Endothelial cell (in vitro differentiated cells): Measurements from ENCODE around the gene PLPPR1. TPM values are rescaled to one million over a fixed set of nuclear protein-coding genes. Genes with fewer than 3 reads are reported as not detected.
"Not testable (repeated sequence)": the region's sequence is repeated elsewhere in the genome, so short reads cannot be mapped to it uniquely, and the experiment has no call there.

ENCODE experiments used
- DNase-seq: peaks from one replicate; pipeline ENCODE4 v3.0.0; 2021; ENCODE audit warnings: low spot score
- H3K27ac Mint-ChIP-seq: one replicate; pipeline ENCODE4 v1.8.0; 2021; ENCODE audit warnings: mixed read lengths, inconsistent platforms; ENCODE audit not compliant: unreplicated experiment
- H3K27me3 Mint-ChIP-seq: one replicate; pipeline ENCODE4 v1.8.0; 2021; ENCODE audit warnings: mild to moderate bottlenecking, moderate library complexity, mixed read lengths, inconsistent platforms; ENCODE audit not compliant: unreplicated experiment
- H3K36me3 Mint-ChIP-seq: one replicate; pipeline ENCODE4 v1.8.0; 2021; ENCODE audit warnings: mild to moderate bottlenecking, low read depth, mixed read lengths, inconsistent platforms; ENCODE audit not compliant: unreplicated experiment
- H3K4me1 Mint-ChIP-seq: one replicate; pipeline ENCODE4 v1.8.0; 2021; ENCODE audit warnings: mild to moderate bottlenecking, mixed read lengths, inconsistent platforms; ENCODE audit not compliant: unreplicated experiment
- H3K4me3 Mint-ChIP-seq: one replicate; pipeline ENCODE4 v1.8.0; 2021; ENCODE audit warnings: mild to moderate bottlenecking, mixed read lengths, inconsistent platforms; ENCODE audit not compliant: unreplicated experiment
- H3K9me3 Mint-ChIP-seq: one replicate; pipeline ENCODE4 v1.8.0; 2021; ENCODE audit warnings: mixed read lengths, inconsistent platforms; ENCODE audit not compliant: unreplicated experiment
- CTCF ChIP-seq: fragments of 200-600 bp; sonication (generic); IDR thresholded peaks from one replicate; pipeline ENCODE4 v1.5.0; 2021; ENCODE audit warnings: antibody characterized with exemption; ENCODE audit not compliant: unreplicated experiment
- total RNA-seq: library from RNA; stranded (reverse); fragmentation: NEBNext Ultra II Directional; extraction: Animal tissue kit (Norgen Biotek cat#: 25700); gene quantifications from one replicate; pipeline ENCODE4 v1.2.1, GENCODE V29; 2021; ENCODE audit not compliant: unreplicated experiment

PLPPR1 gene
- total RNA-seq, 1 donor from 2014 or later: 0.15 TPM

- no peak for TF ChIP-seq CTCF
- Mint-ChIP-seq H3K9me3 (peaks cover 15% of the 10 kb centered on the region), H3K27ac (no peak overlapping the region), H3K27me3 (peaks cover 6% of the 10 kb centered on the region), H3K36me3 (peaks cover 16% of the 10 kb centered on the region), H3K4me1 (peaks cover 17% of the 10 kb centered on the region), H3K4me3 (no peak overlapping the region)
- DNase-seq: no peak
These were observed 93.4 kb downstream of the PLPPR1 start for GRCh38 chr9:101121836-101122399.

- peaks cover 5% of the 10 kb centered on the region for H3K27me3 Mint-ChIP-seq
- H3K36me3 Mint-ChIP-seq: peaks cover 20% of the 10 kb centered on the region
- peaks cover 19% of the 10 kb centered on the region for H3K9me3 Mint-ChIP-seq
- no peak overlapping the region for H3K27ac Mint-ChIP-seq
- no peak for TF ChIP-seq CTCF
- H3K4me1 Mint-ChIP-seq: no peaks in the 10 kb centered on the region
- H3K4me3 Mint-ChIP-seq: no peak overlapping the region
- DNase-seq: no peak
These were observed 98.0 kb downstream of the PLPPR1 start for GRCh38 chr9:101126556-101126955.

DNA sequence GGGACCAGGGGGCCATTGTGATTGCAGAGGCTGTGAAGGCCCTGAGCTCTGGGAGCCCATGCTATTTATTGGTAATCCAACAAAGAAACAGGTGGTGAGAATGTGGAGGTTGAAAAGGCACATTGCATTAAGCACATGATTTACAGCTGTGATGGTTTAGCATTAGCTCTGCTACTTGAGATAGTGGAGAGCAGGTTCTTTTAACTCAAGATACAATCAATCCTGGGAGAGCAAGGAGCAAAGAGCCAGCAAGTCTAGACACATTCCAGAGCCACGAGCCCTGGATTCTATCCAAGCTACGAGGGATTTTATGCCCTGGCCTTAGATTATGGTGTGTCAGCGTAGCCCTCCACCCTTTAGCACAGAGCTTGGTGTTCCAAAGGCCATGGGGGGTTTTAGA is 98.8 kb downstream of the PLPPR1 start:
- Mint-ChIP-seq H3K36me3 (peaks cover 20% of the 10 kb centered on the region), H3K9me3 (peaks cover 19% of the 10 kb centered on the region)
- not testable (repeated sequence) for H3K4me1 Mint-ChIP-seq, H3K27ac Mint-ChIP-seq, DNase-seq, H3K27me3 Mint-ChIP-seq, H3K4me3 Mint-ChIP-seq

DNA sequence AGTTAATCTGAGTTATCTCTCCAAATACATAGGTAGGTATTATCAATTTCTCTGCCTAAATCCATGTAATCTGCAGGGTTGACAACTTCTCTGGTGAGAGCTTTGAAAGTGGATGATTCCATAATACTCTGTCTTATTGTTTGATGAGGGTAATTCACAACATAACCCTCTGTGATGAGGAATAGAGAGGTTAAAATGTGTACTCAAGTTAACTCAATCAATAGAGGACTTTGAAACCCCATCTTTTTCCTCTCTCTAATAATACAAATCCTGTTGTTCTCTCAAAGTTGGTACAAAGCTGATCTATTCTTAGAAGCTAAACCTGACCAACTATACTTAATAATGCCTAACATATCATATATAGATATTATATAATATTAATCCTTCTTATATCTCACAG is 100.1 kb downstream of the PLPPR1 start:
- H3K27me3 Mint-ChIP-seq: peaks cover 2% of the 10 kb centered on the region
- H3K4me1 Mint-ChIP-seq: no peaks in the 10 kb centered on the region
- TF ChIP-seq CTCF: no peak
- H3K36me3 Mint-ChIP-seq: peaks cover 13% of the 10 kb centered on the region
- peaks cover 14% of the 10 kb centered on the region for H3K9me3 Mint-ChIP-seq
- DNase-seq: no peak
- H3K4me3 Mint-ChIP-seq: no peak overlapping the region
- H3K27ac Mint-ChIP-seq: no peak overlapping the region

GRCh38 chr9:101130054-101130453 is 101.5 kb downstream of the PLPPR1 start:
- no peak overlapping the region for H3K27ac Mint-ChIP-seq
- no peak for TF ChIP-seq CTCF
- no peaks in the 10 kb centered on the region for H3K4me1 Mint-ChIP-seq
- H3K4me3 Mint-ChIP-seq: no peak overlapping the region
- DNase-seq: no peak
- H3K27me3 Mint-ChIP-seq: peaks cover 2% of the 10 kb centered on the region
- peaks cover 13% of the 10 kb centered on the region for H3K36me3 Mint-ChIP-seq
- peaks cover 8% of the 10 kb centered on the region for H3K9me3 Mint-ChIP-seq
